Eye (tissue), 1 donor: ENCODE measurements around the gene PDE8B.
A peak's percentile ranks its signal among the peaks of the same experiment; 100 is the strongest.

Source experiments
- DNase-seq: peaks from one replicate; pipeline ENCODE4 v3.0.0-alpha.2; 2015

The PDE8B gene

GRCh38 chr5:77232574-77233358 lies 22.3 kb downstream of the PDE8B start:
- DNase-seq, result peak; percentile 40

- DNase-seq, result no peak
Measured at GRCh38 chr5:77235846-77236721, 25.6 kb downstream of the PDE8B start.

GRCh38 chr5:77239126-77239741 lies 28.8 kb downstream of the PDE8B start:
- DNase-seq, result no peak

- no peak for DNase-seq
Measured at GRCh38 chr5:77241444-77241843, 31.0 kb downstream of the PDE8B start.

GRCh38 chr5:77249475-77249874 lies 39.0 kb downstream of the PDE8B start:
- no peak for DNase-seq

GRCh38 chr5:77250021-77250420 lies 39.5 kb downstream of the PDE8B start:
- DNase-seq, result no peak

- no peak for DNase-seq
Measured at GRCh38 chr5:77251921-77252320, 41.4 kb downstream of the PDE8B start.

GRCh38 chr5:77255617-77256016 lies 45.1 kb downstream of the PDE8B start:
- DNase-seq, result no peak

GRCh38 chr5:77256406-77256805 lies 45.9 kb downstream of the PDE8B start:
- no peak for DNase-seq

- DNase-seq, result no peak
Measured at GRCh38 chr5:77258652-77259051, 48.2 kb downstream of the PDE8B start.

- DNase-seq, result no peak
Measured at GRCh38 chr5:77259476-77259875, 49.0 kb downstream of the PDE8B start.

- peak; percentile 49 for DNase-seq
Measured at GRCh38 chr5:77262697-77263096, 52.2 kb downstream of the PDE8B start.

GRCh38 chr5:77266291-77266690 lies 55.8 kb downstream of the PDE8B start:
- no peak for DNase-seq

GRCh38 chr5:77267496-77267895 lies 57.0 kb downstream of the PDE8B start:
- DNase-seq, result no peak

GRCh38 chr5:77272206-77272605 lies 61.7 kb downstream of the PDE8B start:
- no peak for DNase-seq

GRCh38 chr5:77277759-77278158 lies 67.3 kb downstream of the PDE8B start:
- DNase-seq, result no peak

GRCh38 chr5:77280036-77280435 lies 69.6 kb downstream of the PDE8B start:
- no peak for DNase-seq

- no peak for DNase-seq
Measured at GRCh38 chr5:77281969-77282336, 71.5 kb downstream of the PDE8B start.

GRCh38 chr5:77282337-77283027 lies 72.0 kb downstream of the PDE8B start:
- no peak for DNase-seq

GRCh38 chr5:77285251-77285841 lies 74.9 kb downstream of the PDE8B start:
- no peak for DNase-seq

GRCh38 chr5:77292026-77292757 lies 81.7 kb downstream of the PDE8B start:
- peak; percentile 9 for DNase-seq

GRCh38 chr5:77294185-77294584 lies 83.7 kb downstream of the PDE8B start:
- no peak for DNase-seq
